Neuronal stem cell (in vitro differentiated cells): Measurements from ENCODE around the gene CAMKK1.

Experiments used
- DNase-seq: peaks from one replicate; pipeline ENCODE4 v3.0.0-alpha.2; 2013; ENCODE audit warnings: low spot score
- H2AFZ ChIP-seq: one replicate; pipeline ENCODE4 v1.6.1; 2013; ENCODE audit warnings: mild to moderate bottlenecking, low read length, inconsistent platforms
- H2AK5ac ChIP-seq: 2 replicates; pipeline ENCODE4 v1.6.1; 2013; ENCODE audit warnings: low read depth, mild to moderate bottlenecking, inconsistent platforms, low read length, moderate library complexity, mixed read lengths
- H2BK120ac ChIP-seq: 2 replicates; pipeline ENCODE4 v1.6.1; 2013; ENCODE audit warnings: low read depth, mild to moderate bottlenecking, inconsistent platforms, low read length, moderate library complexity, mixed read lengths
- H2BK12ac ChIP-seq: one replicate; pipeline ENCODE4 v1.6.1; 2013; ENCODE audit warnings: low read length, inconsistent platforms
- H2BK15ac ChIP-seq: 2 replicates; pipeline ENCODE4 v1.6.1; 2013; ENCODE audit warnings: mild to moderate bottlenecking, low read length, inconsistent platforms, mixed read lengths
- H2BK5ac ChIP-seq: one replicate; pipeline ENCODE4 v1.6.1; 2013; ENCODE audit warnings: inconsistent platforms, mild to moderate bottlenecking, low read length, moderate library complexity
- H3K14ac ChIP-seq: one replicate; pipeline ENCODE4 v1.6.1; 2013; ENCODE audit warnings: low read length, inconsistent platforms
- H3K18ac ChIP-seq: 2 replicates; pipeline ENCODE4 v1.6.1; 2013; ENCODE audit warnings: low read length, inconsistent platforms
- H3K23ac ChIP-seq: 2 replicates; pipeline ENCODE4 v1.6.1; 2013; ENCODE audit warnings: low read depth, mild to moderate bottlenecking, mixed read lengths, low read length, inconsistent platforms; ENCODE audit not compliant: poor library complexity
- H3K27ac ChIP-seq: replicated peaks from 3 replicates; pipeline ENCODE4 v1.5.1; 2013; ENCODE audit warnings: low read length, inconsistent platforms
- H3K27me3 ChIP-seq, 3 experiments: 2 replicates each; pipeline ENCODE4 v1.6.1; 2013; ENCODE audit warnings: low read length in 3 of 3, mild to moderate bottlenecking in 2 of 3, inconsistent platforms in 1 of 3, low read depth in 1 of 3, mixed read lengths in 1 of 3, moderate library complexity in 1 of 3; ENCODE audit not compliant: control insufficient read depth in 3 of 3, insufficient read depth in 3 of 3
- H3K36me3 ChIP-seq, 2 donors: replicated peaks in 1 of 2; 2 replicates each; pipeline ENCODE4 v1.6.1; 2013; ENCODE audit warnings: low read length in 2 of 2; ENCODE audit not compliant: control insufficient read depth in 2 of 2, insufficient read depth in 2 of 2
- H3K4ac ChIP-seq: 2 replicates; pipeline ENCODE4 v1.6.1; 2013; ENCODE audit warnings: inconsistent platforms, mild to moderate bottlenecking, low read length, moderate library complexity
- H3K4me1 ChIP-seq, 2 donors: 1 replicate in 1 of 2; 2 replicates in 1 of 2; pipeline ENCODE4 v1.6.1; 2013; ENCODE audit warnings: low read length in 2 of 2, low read depth in 1 of 2; ENCODE audit not compliant: control insufficient read depth in 2 of 2, insufficient read depth in 1 of 2
- H3K4me2 ChIP-seq: one replicate; pipeline ENCODE4 v1.6.1; 2013; ENCODE audit warnings: mild to moderate bottlenecking, low read length, inconsistent platforms; ENCODE audit not compliant: insufficient read depth, poor library complexity, severe bottlenecking
- H3K4me3 ChIP-seq, 2 donors: 2 replicates each; pipeline ENCODE4 v1.5.1; 2013; ENCODE audit warnings: low read length in 2 of 2, mild to moderate bottlenecking in 2 of 2, inconsistent platforms in 1 of 2, moderate library complexity in 1 of 2
- H3K79me1 ChIP-seq: one replicate; pipeline ENCODE4 v1.6.1; 2013; ENCODE audit warnings: low read depth, mild to moderate bottlenecking, inconsistent platforms, low read length, moderate library complexity
- H3K9ac ChIP-seq: one replicate; pipeline ENCODE4 v1.6.1; 2013; ENCODE audit warnings: mild to moderate bottlenecking, low read depth, low read length, inconsistent platforms; ENCODE audit not compliant: poor library complexity
- H3K9me3 ChIP-seq, 2 donors: replicated peaks in 1 of 2; 2 replicates each; pipeline versions ENCODE3 to v1.6.1; 2013; ENCODE audit warnings: low read length in 2 of 2, mild to moderate bottlenecking in 2 of 2, inconsistent platforms in 1 of 2, low read depth in 1 of 2, mixed read lengths in 1 of 2, moderate library complexity in 1 of 2; ENCODE audit not compliant: control insufficient read depth in 2 of 2, insufficient read depth in 1 of 2
- H4K8ac ChIP-seq: one replicate; pipeline ENCODE4 v1.6.1; 2013; ENCODE audit warnings: low read depth, mild to moderate bottlenecking, inconsistent platforms, low read length, moderate library complexity
- H4K91ac ChIP-seq: one replicate; pipeline ENCODE4 v1.6.1; 2013; ENCODE audit warnings: low read length, low read depth, mild to moderate bottlenecking, inconsistent platforms; ENCODE audit not compliant: poor library complexity
- WGBS, 2 donors: extraction: QIAGEN DNeasy Blood & Tissue Kit; methylation state at CpG; one replicate each; pipeline ENCODE4 v1.1.7; 2013; ENCODE audit warnings: missing lambda C conversion rate in 2 of 2, mixed read lengths in 1 of 2; ENCODE audit not compliant: insufficient read length in 2 of 2, insufficient replicate concordance in 1 of 2; ENCODE audit errors: extremely low coverage in 2 of 2; 5-methylcytosine and 5-hydroxymethylcytosine counted together

Gene CAMKK1

DNA sequence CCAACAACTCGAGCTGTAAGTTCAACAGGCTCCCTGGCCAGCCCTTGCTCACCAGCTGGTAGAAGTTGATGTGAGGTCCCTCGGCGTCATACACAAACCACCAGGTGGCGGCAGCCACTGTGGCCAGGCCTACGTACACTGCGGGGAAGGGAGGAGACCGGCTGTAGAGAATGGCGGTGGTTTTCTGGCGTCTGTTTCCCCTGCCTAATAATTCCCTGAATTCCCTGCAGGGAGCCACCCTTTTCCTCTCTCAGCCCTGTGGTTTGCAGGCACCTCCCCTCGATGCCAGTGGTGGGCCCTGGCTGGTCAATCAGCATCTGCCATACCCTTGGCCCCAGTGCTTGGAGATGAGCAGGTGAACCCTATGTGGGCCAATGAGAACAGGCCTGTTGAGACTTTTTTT lies 42.3 kb upstream of the CAMKK1 start:
- no peak overlapping the region for H2BK120ac ChIP-seq
- H3K36me3 ChIP-seq = no peaks in the 10 kb centered on the region
- no peak overlapping the region for H3K23ac ChIP-seq
- H4K8ac ChIP-seq = no peak overlapping the region
- H3K27ac ChIP-seq = no peak overlapping the region
- no peak overlapping the region for H2BK12ac ChIP-seq
- H2AFZ ChIP-seq = peak overlapping the region; percentile 74
- H3K18ac ChIP-seq = no peak overlapping the region
- no CpG with 5 or more reads among the region's 10 CpGs for WGBS, 2 donors
- no peak overlapping the region for H2BK15ac ChIP-seq
- H3K4me3 ChIP-seq = no peak overlapping the region
- no peak overlapping the region for H3K4ac ChIP-seq
- H2AK5ac ChIP-seq = no peak overlapping the region
- no peaks in the 10 kb centered on the region for H3K79me1 ChIP-seq
- H2BK5ac ChIP-seq = no peak overlapping the region
- no peak overlapping the region for H3K14ac ChIP-seq
- H3K9me3 ChIP-seq = peaks cover 0 to 1% of the 10 kb centered on the region in 2 donors
- H4K91ac ChIP-seq = no peak overlapping the region
- peaks cover 0 to 2% of the 10 kb centered on the region in 2 donors for H3K4me1 ChIP-seq
- H3K9ac ChIP-seq = no peak overlapping the region
- no peak overlapping the region for H3K4me2 ChIP-seq
- DNase-seq = peak; percentile 45
- H3K27me3 ChIP-seq = no peaks in the 10 kb centered on the region

DNA sequence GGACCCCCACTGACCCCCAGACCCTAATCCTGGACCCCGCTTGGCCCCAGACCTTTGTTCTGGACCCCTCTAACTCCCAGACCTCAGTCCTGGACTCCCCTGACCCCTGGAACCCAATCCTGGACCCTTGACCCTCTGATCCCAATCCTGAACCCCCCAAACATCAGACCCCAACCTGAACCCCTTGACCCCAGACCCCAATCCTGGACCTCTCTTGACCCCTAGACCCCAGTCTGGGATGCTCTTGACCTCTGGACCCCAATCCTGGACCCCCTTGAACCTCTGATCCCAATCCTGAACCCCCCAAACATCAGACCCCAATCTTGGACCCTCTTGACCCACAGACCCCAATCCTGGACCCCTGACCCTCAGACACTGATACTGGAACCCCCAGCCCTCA lies 36.9 kb upstream of the CAMKK1 start:
- H3K27ac ChIP-seq = no peak overlapping the region
- no peak overlapping the region for H3K4me3 ChIP-seq
- H3K4ac ChIP-seq = no peak overlapping the region
- H2AFZ ChIP-seq = no peak overlapping the region
- no peak for DNase-seq
- no peak overlapping the region for H2BK15ac ChIP-seq
- no peak overlapping the region for H2AK5ac ChIP-seq
- peaks cover 0 to 1% of the 10 kb centered on the region in 2 donors for H3K9me3 ChIP-seq
- no CpG with 5 or more reads among the region's 1 CpG for WGBS, 2 donors
- H3K36me3 ChIP-seq = no peaks in the 10 kb centered on the region
- H3K18ac ChIP-seq = no peak overlapping the region
- no peak overlapping the region for H3K14ac ChIP-seq
- no peak overlapping the region for H2BK12ac ChIP-seq
- no peak overlapping the region for H3K23ac ChIP-seq
- no peak overlapping the region for H4K91ac ChIP-seq
- no peak overlapping the region for H2BK5ac ChIP-seq
- no peak overlapping the region for H3K4me2 ChIP-seq
- no peak overlapping the region for H4K8ac ChIP-seq
- H3K9ac ChIP-seq = no peak overlapping the region
- H3K4me1 ChIP-seq = peaks cover 0 to 4% of the 10 kb centered on the region in 2 donors
- no peaks in the 10 kb centered on the region for H3K79me1 ChIP-seq
- peaks cover 0 to 25% (median 0%) of the 10 kb centered on the region in 3 experiments for H3K27me3 ChIP-seq
- no peak overlapping the region for H2BK120ac ChIP-seq

DNA sequence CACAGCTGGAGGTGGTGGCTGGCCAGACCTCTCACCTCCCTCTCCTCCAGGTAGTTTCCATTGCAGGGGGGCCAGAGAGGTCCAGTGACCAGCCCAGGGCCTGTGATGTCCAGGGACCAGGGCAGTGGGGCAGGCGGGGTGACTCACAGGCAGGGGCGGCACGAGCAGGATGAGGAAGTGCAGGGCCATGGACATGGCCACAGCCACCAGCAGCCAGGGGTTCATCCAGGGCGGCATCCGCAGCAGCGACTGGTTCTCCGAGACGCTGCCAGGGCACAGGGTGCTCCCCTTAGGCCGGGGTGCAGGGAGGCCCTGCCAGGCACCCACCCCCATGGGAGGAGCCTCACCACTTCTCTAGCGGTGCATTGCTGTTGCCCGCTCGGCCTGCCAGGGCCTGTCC lies 36.3 kb upstream of the CAMKK1 start:
- Histone ChIP-seq H3K4ac (no peak overlapping the region), H3K4me3 (no peak overlapping the region), H3K4me1 (peaks cover 5 to 7% of the 10 kb centered on the region in 2 donors), H3K14ac (peak overlapping the region; percentile 82), H2AFZ (no peak overlapping the region), H3K23ac (no peak overlapping the region), H4K91ac (no peak overlapping the region), H3K9me3 (peaks cover 0 to 1% of the 10 kb centered on the region in 2 donors), H4K8ac (no peak overlapping the region), H3K79me1 (no peaks in the 10 kb centered on the region), H2BK12ac (peak overlapping the region; percentile 22), H3K9ac (peak overlapping the region; percentile 44), H3K4me2 (no peak overlapping the region), H2BK15ac (peak overlapping the region; percentile 75), H3K36me3 (no peaks in the 10 kb centered on the region), H2AK5ac (peak overlapping the region; percentile 81), H3K27ac (no peak overlapping the region), H3K18ac (peak overlapping the region; percentile 59), H2BK120ac (no peak overlapping the region), H2BK5ac (peak overlapping the region; percentile 87), H3K27me3 (peaks cover 0 to 31% (median 0%) of the 10 kb centered on the region in 3 experiments)
- WGBS, 2 donors = no CpG with 5 or more reads among the region's 12 CpGs
- DNase-seq = no peak

DNA sequence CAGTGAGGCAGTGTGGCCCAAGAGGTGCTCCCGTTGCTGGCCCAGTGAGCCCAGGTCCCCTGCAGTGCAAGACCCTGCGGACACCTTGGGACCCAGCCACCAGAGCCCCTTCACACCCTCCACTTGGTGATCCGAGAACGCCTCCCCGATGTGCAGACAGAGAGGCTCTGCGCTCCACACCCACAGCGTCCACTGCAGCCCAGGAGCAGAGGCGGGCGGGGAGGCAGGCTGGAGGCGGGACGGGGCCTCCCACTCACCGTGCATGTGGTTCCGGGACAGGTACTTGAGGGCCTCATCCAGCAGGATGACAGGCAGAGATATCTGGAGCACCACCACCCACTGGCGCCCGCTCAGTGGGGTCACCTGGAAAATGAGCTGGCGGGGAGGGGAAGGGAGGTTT lies 35.6 kb upstream of the CAMKK1 start:
- H3K4me2 ChIP-seq = no peak overlapping the region
- peak overlapping the region; percentile 76 for H2AK5ac ChIP-seq
- no peak overlapping the region for H3K18ac ChIP-seq
- no peak overlapping the region for H4K8ac ChIP-seq
- WGBS, 2 donors = no CpG with 5 or more reads among the region's 16 CpGs
- peak overlapping the region; percentile 87 for H2BK5ac ChIP-seq
- H3K4me1 ChIP-seq = peaks cover 7 to 10% of the 10 kb centered on the region in 2 donors
- no peaks in the 10 kb centered on the region for H3K36me3 ChIP-seq
- H4K91ac ChIP-seq = no peak overlapping the region
- peaks cover 0 to 37% (median 0%) of the 10 kb centered on the region in 3 experiments for H3K27me3 ChIP-seq
- no peak overlapping the region for H2AFZ ChIP-seq
- H2BK12ac ChIP-seq = no peak overlapping the region
- H2BK15ac ChIP-seq = no peak overlapping the region
- no peak overlapping the region for H3K14ac ChIP-seq
- DNase-seq = no peak
- no peaks in the 10 kb centered on the region for H3K79me1 ChIP-seq
- no peak overlapping the region for H3K27ac ChIP-seq
- H3K23ac ChIP-seq = no peak overlapping the region
- no peak overlapping the region for H2BK120ac ChIP-seq
- H3K4me3 ChIP-seq = no peak overlapping the region
- no peak overlapping the region for H3K4ac ChIP-seq
- H3K9me3 ChIP-seq = peaks cover 0 to 1% of the 10 kb centered on the region in 2 donors
- H3K9ac ChIP-seq = no peak overlapping the region
